Heart left ventricle (tissue), 13 donors: ENCODE results near the gene SLC10A7.

Source experiments
- POLR2A ChIP-seq, 2 donors: fragments of 450-650 bp; IDR thresholded peaks; one replicate each; pipeline ENCODE4 v1.6.1; 2017; ENCODE audit warnings: antibody characterized with exemption in 2 of 2, mild to moderate bottlenecking in 2 of 2, moderate library complexity in 2 of 2
- TF ChIP-seq, protein P1 (sequence below), 12 donors: fragments of 200-600 bp; sonication (generic) in 4 of 12; IDR thresholded peaks; one replicate each; pipeline versions ENCODE4 v1.5.0 to v1.8.0; 2018 to 2022; ENCODE audit warnings: antibody characterized with exemption in 12 of 12, mild to moderate bottlenecking in 5 of 12
- donor health status: ischemic (EF 13 %, LVEDD 7.1; RV severe dilation, severe dysfunction).
- donor health status: DM: no; HTN: yes; CAD: no.
- donor health status: DM: no; HTN: no; CAD: no.
- donor health status: ischemic (EF 25% LVEDD 6.9; RV normal size, moderate dysfunction).
- donor health status: ischemic (EF 25% LVEDD 5.7; RV mildly dilated, moderate dysfunction).
- donor health status: ischemic (EF 35%, LVEDD 5.7; RV mildly dilated, moderate dysfunction).
- donor health status: nonischemic (EF 11% LVEDD 7.7; RV severe dilation, severe dysfunction).
- donor health status: DM: yes; HTN: yes; CAD: no.
- donor health status: PGD.
- donor health status: ischemic (EF 29% LVEDD 5.4; RV normal size, mild dysfunction).
- donor health status: nonischemic (EF 23%, LVEDD 6.1; RV moderate dilation, normal function).

DNA sequence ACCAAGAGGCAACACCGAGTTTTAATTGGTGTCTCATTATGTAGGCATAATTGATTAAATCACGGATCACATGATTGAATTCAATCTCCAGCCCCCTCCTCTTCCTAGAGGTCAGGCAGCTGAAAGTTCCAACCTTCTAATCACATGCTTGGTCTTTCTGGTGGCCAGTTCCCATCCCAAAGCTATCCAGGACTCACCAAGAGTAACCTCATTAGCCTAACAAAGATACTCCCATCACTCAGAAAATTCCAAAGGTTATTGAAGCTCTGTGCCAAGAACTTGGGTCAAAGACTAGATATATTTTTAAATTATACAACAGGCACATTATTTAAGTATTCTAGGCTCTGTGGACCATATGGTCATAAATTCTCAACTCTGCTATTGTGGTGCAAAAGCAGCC, 65.1 kb downstream of the SLC10A7 start:
- TF ChIP-seq, protein P1, sequence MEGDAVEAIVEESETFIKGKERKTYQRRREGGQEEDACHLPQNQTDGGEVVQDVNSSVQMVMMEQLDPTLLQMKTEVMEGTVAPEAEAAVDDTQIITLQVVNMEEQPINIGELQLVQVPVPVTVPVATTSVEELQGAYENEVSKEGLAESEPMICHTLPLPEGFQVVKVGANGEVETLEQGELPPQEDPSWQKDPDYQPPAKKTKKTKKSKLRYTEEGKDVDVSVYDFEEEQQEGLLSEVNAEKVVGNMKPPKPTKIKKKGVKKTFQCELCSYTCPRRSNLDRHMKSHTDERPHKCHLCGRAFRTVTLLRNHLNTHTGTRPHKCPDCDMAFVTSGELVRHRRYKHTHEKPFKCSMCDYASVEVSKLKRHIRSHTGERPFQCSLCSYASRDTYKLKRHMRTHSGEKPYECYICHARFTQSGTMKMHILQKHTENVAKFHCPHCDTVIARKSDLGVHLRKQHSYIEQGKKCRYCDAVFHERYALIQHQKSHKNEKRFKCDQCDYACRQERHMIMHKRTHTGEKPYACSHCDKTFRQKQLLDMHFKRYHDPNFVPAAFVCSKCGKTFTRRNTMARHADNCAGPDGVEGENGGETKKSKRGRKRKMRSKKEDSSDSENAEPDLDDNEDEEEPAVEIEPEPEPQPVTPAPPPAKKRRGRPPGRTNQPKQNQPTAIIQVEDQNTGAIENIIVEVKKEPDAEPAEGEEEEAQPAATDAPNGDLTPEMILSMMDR (IDR thresholded peaks at IDR 0.05) = no peak
- no peak for TF ChIP-seq POLR2A (IDR thresholded peaks at IDR 0.05)
